GM15510 (cell line): Measurements from ENCODE around the gene CCDC117.

Source experiments
- POLR2A ChIP-seq: IDR thresholded peaks from 3 replicates; pipeline ENCODE4 v1.6.1; 2011; ENCODE audit warnings: borderline replicate concordance; ENCODE audit not compliant: insufficient read length; ENCODE audit errors: extremely low read depth

CCDC117 gene

DNA sequence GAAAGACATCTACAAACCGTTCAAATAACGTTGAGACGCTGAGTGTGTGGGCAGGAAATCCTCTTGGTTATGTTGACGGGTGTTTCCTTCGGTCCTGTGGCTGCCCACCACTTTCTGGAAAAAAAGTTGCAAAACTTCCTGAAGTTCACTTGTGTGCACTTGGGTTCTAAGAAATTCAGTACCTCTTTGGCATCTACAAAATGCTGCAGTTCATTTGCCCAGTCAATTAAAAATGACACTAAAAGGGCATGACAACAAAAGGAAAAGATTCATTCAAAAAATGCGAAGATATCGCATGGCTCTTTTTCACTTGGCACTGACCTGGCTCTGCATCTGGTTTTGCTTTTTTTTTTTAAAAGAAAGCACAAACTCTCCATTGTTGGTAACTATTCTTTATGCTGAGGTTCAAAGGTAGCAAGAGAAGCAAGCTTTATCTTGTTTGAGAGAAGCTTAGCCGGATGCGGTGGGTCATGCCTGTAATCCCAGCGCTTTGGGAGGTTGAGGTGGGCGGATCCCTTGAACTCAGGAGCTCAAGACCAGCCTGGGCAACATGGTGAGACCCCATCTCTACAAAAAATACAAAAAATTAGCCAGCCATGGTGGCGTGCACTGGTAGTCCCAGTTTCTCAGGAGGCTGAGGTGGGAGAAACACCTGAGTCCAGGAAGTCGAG, 38.5 kb downstream of the CCDC117 start:
- no peak for TF ChIP-seq POLR2A

DNA sequence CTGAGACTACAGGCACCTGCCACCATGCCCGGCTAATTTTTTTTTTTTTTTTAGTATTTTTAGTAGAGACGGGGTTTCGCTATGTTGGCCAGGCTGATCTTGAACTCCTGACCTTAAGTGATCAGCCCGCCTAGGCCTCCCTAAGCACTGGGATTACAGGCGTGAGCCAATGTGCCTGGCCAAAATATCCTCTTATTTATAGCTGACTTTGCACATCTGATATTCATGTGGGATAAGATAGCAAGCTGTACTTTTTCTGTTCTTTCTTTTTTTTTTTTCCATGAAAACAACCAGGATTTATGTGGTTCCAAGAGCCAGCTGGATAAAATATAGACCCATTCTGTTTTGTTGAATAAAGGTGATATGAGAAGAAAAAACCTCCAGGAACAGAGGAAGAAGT, 40.0 kb downstream of the CCDC117 start:
- TF ChIP-seq POLR2A: no peak

- TF ChIP-seq POLR2A: no peak
Observed at GRCh38 chr22:28813772-28814518, 41.5 kb downstream of the CCDC117 start.

DNA sequence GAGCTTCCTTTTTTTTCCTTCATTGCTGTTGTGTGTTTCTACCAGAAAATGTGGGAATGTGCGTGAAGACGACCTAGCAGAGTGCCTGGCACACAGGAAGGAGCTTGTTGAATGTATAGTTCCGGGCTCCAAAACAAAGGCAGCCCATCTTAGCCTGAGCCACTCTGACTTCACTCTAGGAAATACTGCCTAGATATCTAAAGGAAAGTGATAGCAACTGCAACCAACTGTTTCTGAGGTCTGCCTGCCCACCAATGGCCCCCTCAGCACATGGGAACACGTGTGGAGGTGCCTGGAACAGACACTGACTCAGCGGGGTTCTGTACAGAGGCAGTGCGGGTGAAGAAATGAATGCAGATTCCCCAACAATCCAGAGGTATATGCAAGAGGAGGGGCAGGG, 42.6 kb downstream of the CCDC117 start:
- TF ChIP-seq POLR2A: no peak

- no peak for TF ChIP-seq POLR2A
Observed at GRCh38 chr22:28815729-28816128, 43.2 kb downstream of the CCDC117 start.

DNA sequence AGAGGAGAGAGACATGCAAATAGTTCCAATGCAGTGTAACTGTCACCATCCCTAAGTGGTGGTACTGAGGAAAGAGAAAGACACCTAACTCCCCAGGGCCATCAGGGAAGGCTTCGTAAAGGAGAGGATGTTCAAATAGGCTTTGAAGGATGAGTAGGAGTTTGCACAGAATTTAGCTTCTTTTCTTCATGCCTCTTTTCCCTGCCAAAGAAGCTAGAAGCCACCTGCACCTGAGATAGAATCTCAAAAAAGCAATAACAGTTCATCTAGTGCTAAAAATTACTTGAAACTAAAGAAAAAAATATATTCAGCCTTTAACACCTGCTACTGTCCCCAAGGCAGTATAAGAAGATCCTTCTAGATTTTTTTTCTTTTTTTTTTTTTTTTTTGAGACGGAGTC, 44.6 kb downstream of the CCDC117 start:
- TF ChIP-seq POLR2A: no peak

GRCh38 chr22:28817919-28818859, 45.7 kb downstream of the CCDC117 start:
- TF ChIP-seq POLR2A: no peak

- TF ChIP-seq POLR2A: no peak
Observed at GRCh38 chr22:28819253-28820096, 47.0 kb downstream of the CCDC117 start.

DNA sequence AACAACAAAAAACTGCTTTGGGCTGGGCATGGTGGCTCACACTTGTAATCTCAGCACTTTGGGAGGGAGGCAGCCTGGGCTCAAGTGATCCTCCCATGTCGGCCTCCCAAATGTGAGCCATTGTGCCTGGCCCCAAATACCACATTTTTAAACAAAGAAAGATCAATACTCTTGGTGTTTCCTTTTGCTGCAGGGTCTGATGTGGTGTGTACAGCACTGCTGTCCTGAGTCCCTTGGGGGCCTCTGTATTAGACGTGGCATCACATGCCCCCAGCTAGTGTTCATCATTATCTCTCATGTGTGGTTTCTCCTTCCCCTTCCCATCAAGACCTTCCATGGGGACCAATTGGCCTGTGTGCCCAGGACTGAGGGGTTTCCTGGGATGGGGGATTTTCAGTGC, 48.4 kb downstream of the CCDC117 start:
- TF ChIP-seq POLR2A: no peak

DNA sequence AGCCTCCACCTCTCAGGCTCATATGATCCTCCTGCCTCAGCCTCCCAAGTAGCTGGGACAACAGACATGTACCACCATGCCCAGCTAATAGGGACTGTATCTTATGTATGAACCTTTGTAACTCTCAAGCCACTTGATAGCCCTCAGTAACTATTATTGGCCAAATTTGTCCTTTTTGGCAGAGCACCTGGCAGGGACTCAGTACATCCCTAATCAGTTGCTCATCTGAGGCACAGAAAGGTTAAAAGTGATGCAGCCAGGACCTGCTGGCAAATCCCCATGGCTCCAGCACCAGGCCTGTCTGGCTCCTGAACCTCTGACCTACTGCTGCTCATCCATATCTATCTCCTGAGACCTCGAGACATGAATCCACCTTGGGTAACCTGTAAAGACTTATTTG, 49.0 kb downstream of the CCDC117 start:
- TF ChIP-seq POLR2A: no peak

GRCh38 chr22:28822930-28823551, 50.5 kb downstream of the CCDC117 start:
- no peak for TF ChIP-seq POLR2A

DNA sequence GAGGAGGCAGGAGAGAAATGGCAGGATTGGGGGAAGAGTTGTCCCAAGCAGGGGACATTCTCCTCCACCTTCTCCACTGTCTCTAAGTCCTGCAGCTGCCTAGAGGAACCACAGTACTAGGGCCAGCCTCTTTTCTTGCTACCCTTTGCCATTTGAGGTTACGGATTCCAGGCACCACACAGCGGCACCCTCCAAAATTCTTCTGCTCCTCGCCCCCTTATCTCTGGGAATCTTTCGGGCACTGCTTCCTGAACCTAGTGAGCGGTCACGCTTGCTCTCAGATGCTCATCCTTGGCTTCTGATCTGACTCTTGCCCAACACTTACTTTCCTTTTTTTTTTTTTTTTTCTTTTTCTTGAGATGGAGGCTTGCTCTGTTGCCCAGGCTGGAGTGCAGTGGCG, 54.4 kb downstream of the CCDC117 start:
- no peak for TF ChIP-seq POLR2A

- no peak for TF ChIP-seq POLR2A
Observed at GRCh38 chr22:28829358-28830181, 57.1 kb downstream of the CCDC117 start.
